G401 (cell line): ENCODE measurements around the gene LIPN. TPM values are rescaled to one million over a fixed set of nuclear protein-coding genes. Genes with fewer than 3 reads are reported as not detected.

ENCODE experiments used
- DNase-seq: peaks from one replicate; pipeline ENCODE4 v3.0.0-alpha.2; 2015; ENCODE audit warnings: low spot score
- in situ Hi-C: cut with HindIII; loops from 2 replicates; pipeline ENCODE4 v1.10.0; 2016; ENCODE audit warnings: low sequenced_read_pairs, mixed read lengths
- total RNA-seq: library from RNA; depleted of rRNA; stranded (reverse); fragments of >200 nt; shearing (Covaris generic); gene quantifications from 2 replicates; pipeline ENCODE4 v1.2.3, GENCODE V29; 2014

The LIPN gene
- total RNA-seq, 1 experiment from 2014 or later, result not detected

GRCh38 chr10:88769384-88769783 is 9.6 kb downstream of the LIPN start:
- in situ Hi-C loops, result no loop called here
- no peak for DNase-seq

GRCh38 chr10:88781206-88781605 is 21.4 kb downstream of the LIPN start:
- no peak for DNase-seq
- in situ Hi-C loops, result no loop called here

- in situ Hi-C loops, result no loop called here
- DNase-seq, result no peak
Measured at GRCh38 chr10:88782222-88782621, 22.4 kb downstream of the LIPN start.

GRCh38 chr10:88783724-88784123 is 23.9 kb downstream of the LIPN start:
- DNase-seq, result no peak
- in situ Hi-C loops, result no loop called here

- in situ Hi-C loops, result no loop called here
Measured at GRCh38 chr10:88786032-88786770, 26.4 kb downstream of the LIPN start.

GRCh38 chr10:88787463-88787862 is 27.6 kb downstream of the LIPN start:
- no peak for DNase-seq
- in situ Hi-C loops, result no loop called here

More at GRCh38 chr10:88786032-88786770, 26.4 kb downstream of the LIPN start:
- DNase-seq, result no peak

GRCh38 chr10:88788924-88789323 is 29.1 kb downstream of the LIPN start:
- in situ Hi-C loops, result no loop called here

GRCh38 chr10:88791924-88792323 is 32.1 kb downstream of the LIPN start:
- in situ Hi-C loops, result no loop called here
- DNase-seq, result no peak

More at GRCh38 chr10:88788924-88789323, 29.1 kb downstream of the LIPN start:
- DNase-seq, result no peak

- DNase-seq, result no peak
- in situ Hi-C loops, result no loop called here
Measured at GRCh38 chr10:88792661-88793060, 32.8 kb downstream of the LIPN start.

- in situ Hi-C loops, result no loop called here
- DNase-seq, result no peak
Measured at GRCh38 chr10:88793712-88794299, 34.0 kb downstream of the LIPN start.

- in situ Hi-C loops, result no loop called here
- DNase-seq, result no peak
Measured at GRCh38 chr10:88794731-88795130, 34.9 kb downstream of the LIPN start.

- in situ Hi-C loops, result no loop called here
- peak; percentile 84 for DNase-seq
Measured at GRCh38 chr10:88800152-88801125, 40.6 kb downstream of the LIPN start.

- DNase-seq, result no peak
- in situ Hi-C loops, result no loop called here
Measured at GRCh38 chr10:88802523-88803285, 42.9 kb downstream of the LIPN start, which contains the start of gene LIPM. Gene LIPM (plus strand): TSS chr10:88802730. CDS start chr10:88802897, 167 bp downstream.

GRCh38 chr10:88803641-88804040 is 43.8 kb downstream of the LIPN start:
- DNase-seq, result no peak
- in situ Hi-C loops, result no loop called here

GRCh38 chr10:88804083-88804812 is 44.4 kb downstream of the LIPN start:
- no peak for DNase-seq
- in situ Hi-C loops, result no loop called here

GRCh38 chr10:88805361-88805760 is 45.5 kb downstream of the LIPN start:
- in situ Hi-C loops, result no loop called here
- no peak for DNase-seq

- DNase-seq, result no peak
Measured at GRCh38 chr10:88805924-88806323, 46.1 kb downstream of the LIPN start.

GRCh38 chr10:88809621-88810020 is 49.8 kb downstream of the LIPN start:
- no peak for DNase-seq
- in situ Hi-C loops, result no loop called here

More at GRCh38 chr10:88805924-88806323, 46.1 kb downstream of the LIPN start:
- in situ Hi-C loops, result no loop called here
